Hepatocyte (in vitro differentiated cells): ENCODE results near the gene NIM1K.

Experiments used
- CTCF ChIP-seq: fragments of 200-600 bp; sonication (generic); IDR thresholded peaks from 2 replicates; pipeline ENCODE4 v1.5.1; 2016; ENCODE audit warnings: antibody characterized with exemption, mild to moderate bottlenecking; ENCODE audit not compliant: poor library complexity
- EZH2 ChIP-seq: fragments of 200-600 bp; sonication (generic); IDR thresholded peaks from 2 replicates; pipeline ENCODE4 v1.6.1; 2016; ENCODE audit warnings: antibody characterized with exemption, mild to moderate bottlenecking, borderline replicate concordance
- EZH2phosphoT487 ChIP-seq: fragments of 200-600 bp; sonication (generic); IDR thresholded peaks from one replicate; pipeline ENCODE4 v1.6.1; 2018; ENCODE audit warnings: antibody characterized with exemption, mild to moderate bottlenecking, low read depth, moderate library complexity; ENCODE audit not compliant: unreplicated experiment, severe bottlenecking

- TF ChIP-seq EZH2 (no peak), CTCF (no peak), EZH2phosphoT487 (no peak)
These were observed 59.7 kb downstream of the NIM1K start for GRCh38 chr5:43251754-43252153.
